ENCODE results near the gene SLC5A9. TPM values are rescaled to one million over a fixed set of nuclear protein-coding genes. Genes with fewer than 3 reads are reported as not detected.
A peak's percentile ranks its signal among the peaks of the same experiment; 100 is the strongest.

Gene SLC5A9
- total and polyA plus RNA-seq, 2 of the 13 experiments (the other 11 are each of a cell fraction or from before 2014, with no cell fraction given): 42.0 to 65.0 TPM

DNA sequence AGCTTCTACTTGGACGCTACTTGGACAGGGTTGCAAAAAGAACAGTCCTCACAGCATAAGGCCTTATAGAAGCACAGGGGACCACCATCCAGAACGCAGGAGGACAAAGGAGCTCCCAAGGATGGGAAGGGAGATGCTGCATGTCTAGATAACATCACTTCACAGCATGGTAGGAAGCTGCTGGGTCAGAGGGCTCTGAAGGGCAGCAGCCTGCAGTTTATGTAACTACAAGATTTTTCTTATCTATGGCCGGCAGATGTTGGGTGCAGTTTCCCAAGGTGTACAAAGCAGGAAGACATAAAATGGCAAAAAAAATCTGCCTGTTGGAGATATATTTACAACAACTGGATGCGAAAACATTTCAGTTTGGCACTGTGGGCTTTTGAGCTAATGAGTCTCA is 45.3 kb upstream of the SLC5A9 start:
- ChIA-PET CTCF (ENCODE audit: low intra/inter-chr PET ratio, low total read pairs) (no interaction called here), POLR2A (no interaction called here)
- BruUV-seq (replicated peaks): no TSS peak
- DNase-seq (ENCODE audit: low spot score) (no peak), FAIRE-seq (no peak), ATAC-seq (no peak)
- Histone ChIP-seq H4K20me1 (ENCODE audit: insufficient read depth, low read length) (no peaks in the 10 kb centered on the region), H3K27me3 (ENCODE audit: control insufficient read depth in 1 of 2, insufficient read depth in 2 of 2, low read length in 2 of 2) (0 out of 5 replicates have a peak, but pooled peaks cover 0 to 2% of the 10 kb centered on the region in 2 experiments), H3K9me3 (ENCODE audit: low read length) (no peaks in the 10 kb centered on the region), H3K36me3 (replicated peaks in 1 of 2; ENCODE audit: control insufficient read depth in 1 of 2, insufficient read depth in 2 of 2, low read length in 2 of 2) (no peaks in the 10 kb centered on the region), H3K9ac (ENCODE audit: insufficient read depth, low read depth, low read length) (no peak overlapping the region), H3K4me3 (replicated peaks in 1 of 3; ENCODE audit: insufficient read depth in 1 of 3, low read depth in 2 of 3, low read length in 3 of 3) (no peak overlapping the region), H3K4me1 (ENCODE audit: insufficient read depth, low read length) (no peaks in the 10 kb centered on the region), H3K79me2 (ENCODE audit: insufficient read depth, low read length) (no peaks in the 10 kb centered on the region), H3K4me2 (ENCODE audit: low read depth, low read length) (no peak overlapping the region), H3K27ac (ENCODE audit: extremely low read length, insufficient read depth, low read length) (no peak overlapping the region), H2AFZ (ENCODE audit: low read length) (no peak overlapping the region)
- TF ChIP-seq CTCF (CRISPR knock-in tag; IDR thresholded peaks at IDR 0.05): 0 out of 2 replicates have a peak, but pooled peaks have one; percentile 7
- TF ChIP-seq, protein P1, sequence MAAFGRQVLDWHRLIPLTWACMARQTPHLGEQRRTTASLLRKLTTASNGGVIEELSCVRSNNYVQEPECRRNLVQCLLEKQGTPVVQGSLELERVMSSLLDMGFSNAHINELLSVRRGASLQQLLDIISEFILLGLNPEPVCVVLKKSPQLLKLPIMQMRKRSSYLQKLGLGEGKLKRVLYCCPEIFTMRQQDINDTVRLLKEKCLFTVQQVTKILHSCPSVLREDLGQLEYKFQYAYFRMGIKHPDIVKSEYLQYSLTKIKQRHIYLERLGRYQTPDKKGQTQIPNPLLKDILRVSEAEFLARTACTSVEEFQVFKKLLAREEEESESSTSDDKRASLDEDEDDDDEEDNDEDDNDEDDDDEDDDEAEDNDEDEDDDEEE (CRISPR knock-in tag; IDR thresholded peaks at IDR 0.05): no peak
- TF ChIP-seq, protein P2, sequence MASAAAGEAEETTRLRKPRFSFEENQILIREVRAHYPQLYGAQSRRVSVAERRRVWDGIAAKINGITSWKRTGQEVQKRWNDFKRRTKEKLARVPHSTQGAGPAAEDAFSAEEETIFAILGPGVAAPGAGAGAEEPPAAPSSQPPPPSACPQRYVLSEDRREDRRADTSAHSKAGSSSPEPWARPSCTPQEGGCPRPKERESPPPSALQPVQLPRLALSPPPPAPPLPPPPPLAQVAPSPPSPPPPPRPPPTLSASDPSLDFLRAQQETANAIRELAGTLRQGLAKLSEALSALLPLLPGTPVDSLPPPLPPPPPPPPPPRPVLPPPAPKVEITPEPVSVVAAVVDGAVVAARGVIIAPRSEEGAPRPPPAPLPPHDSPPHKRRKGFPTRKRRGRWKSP (CRISPR knock-in tag; IDR thresholded peaks at IDR 0.05): no peak
- no peak for TF ChIP-seq ZNF563 (CRISPR knock-in tag; IDR thresholded peaks at IDR 0.05)
- no peak for TF ChIP-seq ZNF709 (CRISPR knock-in tag; IDR thresholded peaks at IDR 0.05)
- intact Hi-C loops (cut with micrococcal nuclease; ENCODE audit: unreplicated experiment) (no loop called here), in situ Hi-C loops (cut with HindIII; ENCODE audit: extremely low pct_ligation_motif_present, low pct_unique_long_range_greater_than_20kb) (no loop called here)
- WGBS (ENCODE audit: low lambda C conversion rate): 39% methylated on average over 4 of the region's 4 CpGs
